IPS DF 6.9 (cell line): Measurements from ENCODE around the gene GAGE10.

Experiments used
- DNase-seq: peaks from one replicate; pipeline ENCODE4 v3.0.0-alpha.2; 2013; ENCODE audit warnings: low read depth, low spot score
- H3K27ac ChIP-seq: one replicate; pipeline ENCODE4 v1.5.1; 2013; ENCODE audit warnings: low read length, control low read depth
- H3K27me3 ChIP-seq: 2 replicates; pipeline ENCODE4 v1.6.1; 2013; ENCODE audit warnings: mild to moderate bottlenecking, low read length; ENCODE audit not compliant: control insufficient read depth, insufficient read depth
- H3K36me3 ChIP-seq: 2 replicates; pipeline ENCODE4 v1.6.1; 2013; ENCODE audit warnings: low read length; ENCODE audit not compliant: control insufficient read depth, insufficient read depth
- H3K4me1 ChIP-seq: 2 replicates; pipeline ENCODE4 v1.6.1; 2013; ENCODE audit warnings: low read length; ENCODE audit not compliant: control insufficient read depth, insufficient read depth
- H3K4me3 ChIP-seq: 2 replicates; pipeline ENCODE4 v1.5.1; 2013; ENCODE audit warnings: mild to moderate bottlenecking, low read length
- H3K9me3 ChIP-seq: 2 replicates; pipeline ENCODE4 v1.6.1; 2013; ENCODE audit warnings: low read length, inconsistent platforms; ENCODE audit not compliant: control insufficient read depth, insufficient read depth
- WGBS: extraction: QIAGEN DNeasy Blood & Tissue Kit; methylation state at CpG from one replicate; pipeline ENCODE4 v1.1.7; 2013; ENCODE audit warnings: mixed read lengths, missing lambda C conversion rate; ENCODE audit not compliant: insufficient read length, insufficient coverage; 5-methylcytosine and 5-hydroxymethylcytosine counted together

Gene GAGE10

DNA sequence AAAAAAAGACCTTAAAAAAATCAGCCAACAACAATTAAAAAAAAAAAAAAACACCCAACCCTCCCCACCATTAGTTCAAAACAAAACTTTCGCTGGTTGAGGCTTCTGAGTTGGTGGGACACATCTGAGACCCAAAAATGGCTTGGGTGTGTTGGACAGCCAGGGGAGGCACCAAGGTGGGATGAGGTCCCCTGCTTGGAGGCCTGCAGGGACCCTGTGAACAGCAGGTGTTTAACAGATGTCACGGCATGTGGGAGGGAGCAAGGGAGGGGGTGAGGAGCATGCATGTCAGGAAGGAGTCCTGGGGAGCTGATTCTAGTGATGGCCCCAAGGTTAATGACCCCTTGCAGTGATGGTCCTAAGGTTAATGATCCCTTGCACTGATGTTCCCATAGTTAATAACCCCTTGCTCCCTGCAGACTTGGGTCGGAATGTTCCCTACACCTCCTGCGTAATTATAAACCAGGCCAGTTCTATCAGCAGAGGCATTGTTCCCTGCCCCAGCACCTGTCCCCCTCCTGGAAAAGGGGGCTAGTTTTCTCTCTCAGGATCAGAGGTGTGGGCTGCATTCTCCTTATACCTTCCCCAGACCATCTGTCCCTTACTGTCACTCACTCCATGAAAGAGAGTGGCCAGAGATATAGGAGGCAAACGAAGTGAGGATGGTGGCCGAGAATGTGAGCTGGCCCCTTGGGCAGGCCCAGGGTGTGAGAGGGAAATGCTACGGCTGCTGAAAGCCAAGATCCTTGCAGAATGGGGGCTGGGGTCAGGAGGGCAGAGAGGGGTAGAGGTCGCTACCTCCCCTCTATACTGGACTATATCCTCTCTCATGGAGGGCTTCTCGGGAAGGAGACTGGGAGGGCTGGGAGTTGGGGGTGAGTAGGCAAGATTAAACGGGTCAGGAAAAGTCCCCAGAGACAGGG is 36.7 kb upstream of the GAGE10 start:
- Histone ChIP-seq H3K9me3 (no peaks in the 10 kb centered on the region), H3K4me1 (peaks cover 2% of the 10 kb centered on the region; the same call in 1 of the 2 replicates), H3K36me3 (no peaks in the 10 kb centered on the region), H3K4me3 (no peak overlapping the region), H3K27me3 (no peaks in the 10 kb centered on the region), H3K27ac (no peak overlapping the region)
- WGBS = no CpG with 5 or more reads among the region's 10 CpGs
- DNase-seq = no peak

DNA sequence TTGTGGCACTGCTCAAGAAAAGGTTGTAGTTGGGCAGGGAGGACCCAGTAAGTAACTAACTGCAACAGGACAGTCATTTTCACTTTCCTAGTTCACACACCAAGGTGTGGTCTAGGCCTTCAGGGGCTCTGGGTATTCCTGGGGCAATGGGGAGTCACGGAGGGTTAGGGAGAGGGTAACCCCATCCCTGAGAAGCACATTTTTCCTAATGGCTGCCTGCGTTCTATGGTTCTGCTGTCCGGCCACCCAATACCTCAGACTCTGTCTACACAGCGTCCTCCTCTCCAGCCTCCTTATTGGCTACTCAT is 34.8 kb upstream of the GAGE10 start:
- Histone ChIP-seq H3K36me3 (no peaks in the 10 kb centered on the region), H3K4me3 (peak overlapping the region; percentile 52; the same call in 1 of the 2 replicates), H3K27me3 (no peaks in the 10 kb centered on the region), H3K27ac (no peak overlapping the region), H3K4me1 (peaks cover 2% of the 10 kb centered on the region; the same call in 1 of the 2 replicates), H3K9me3 (no peaks in the 10 kb centered on the region)
- no peak for DNase-seq
- WGBS = no CpG with 5 or more reads among the region's 4 CpGs

DNA sequence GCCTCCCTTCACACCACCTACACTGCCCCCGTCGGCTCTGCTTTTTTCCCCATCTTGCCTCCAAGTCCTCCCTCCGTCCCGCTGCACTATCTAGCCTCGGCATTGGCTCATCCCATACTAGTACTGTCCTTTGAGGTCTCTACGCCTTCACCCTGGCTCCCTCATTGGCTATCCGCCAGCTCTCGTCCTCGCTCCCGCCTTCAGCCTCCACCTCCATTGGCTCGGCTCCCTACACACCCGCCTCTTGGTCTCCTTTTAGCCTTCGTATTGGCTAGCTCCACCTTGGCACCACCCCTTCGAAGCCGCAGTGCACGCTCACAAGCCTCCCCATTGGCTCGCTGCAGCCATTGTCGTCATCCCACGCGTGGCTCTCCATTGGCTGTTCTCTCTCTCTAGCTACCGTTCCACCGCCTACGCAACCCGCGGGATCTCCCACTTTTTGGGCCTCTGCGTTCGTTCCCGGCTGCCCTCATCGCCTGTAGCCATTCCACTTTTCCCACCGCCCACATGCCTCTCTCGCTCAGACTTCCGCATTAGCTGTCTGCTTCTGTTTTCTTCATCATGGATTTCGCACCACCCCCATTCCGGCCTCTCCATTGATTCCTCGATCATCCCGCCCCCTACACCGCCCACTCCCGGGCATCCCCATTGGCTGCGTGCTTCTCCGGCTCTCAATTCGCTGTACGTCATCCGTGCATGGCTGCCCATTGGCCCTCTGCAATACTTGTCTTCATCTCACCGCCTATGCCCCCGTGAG is 34.3 kb upstream of the GAGE10 start:
- no peaks in the 10 kb centered on the region for H3K27me3 ChIP-seq
- H3K27ac ChIP-seq = no peak overlapping the region
- H3K4me1 ChIP-seq = peaks cover 2% of the 10 kb centered on the region; the same call in 1 of the 2 replicates
- WGBS = no CpG with 5 or more reads among the region's 45 CpGs
- no peaks in the 10 kb centered on the region for H3K36me3 ChIP-seq
- peak overlapping the region; percentile 93; the same call in 1 of the 2 replicates for H3K4me3 ChIP-seq
- no peak for DNase-seq
- H3K9me3 ChIP-seq = no peaks in the 10 kb centered on the region

DNA sequence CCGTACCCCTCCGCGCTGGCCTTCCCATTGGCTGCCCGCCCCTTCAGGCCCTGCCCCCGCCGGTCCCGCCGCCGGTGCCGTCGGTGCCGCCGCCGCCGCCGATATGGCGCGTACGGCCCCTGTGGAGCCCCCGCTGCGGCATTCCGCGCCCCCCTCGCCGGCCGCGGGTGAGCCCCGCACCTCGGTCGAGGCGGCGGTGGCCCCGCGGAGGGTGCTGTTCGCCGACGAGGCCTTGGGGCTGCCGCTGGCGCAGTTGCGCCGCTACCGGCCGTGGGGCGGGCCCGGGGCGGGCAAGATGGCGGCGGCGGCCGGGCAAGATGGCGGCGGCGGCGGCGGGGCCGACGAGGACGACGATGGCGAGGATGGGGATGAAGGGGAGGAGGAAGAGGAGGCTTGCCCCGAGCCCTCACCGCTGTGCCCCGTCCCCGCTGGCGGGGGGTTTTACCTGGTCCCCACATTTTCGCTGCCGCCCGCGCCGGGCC is 33.6 kb upstream of the GAGE10 start, which contains the start of gene PPP1R3F:
Gene PPP1R3F (plus strand): TSS at position 27 of the 482 bp plus-strand sequence. CDS start 77 bp downstream, at position 104.
- H3K27me3 ChIP-seq = no peaks in the 10 kb centered on the region
- no peak within 1 kb of the TSS for H3K27ac ChIP-seq
- no peaks in the 10 kb centered on the region for H3K9me3 ChIP-seq
- DNase-seq = no peak
- no peaks in the 10 kb centered on the region for H3K36me3 ChIP-seq
- peak within 1 kb of the TSS; percentile 93 for H3K4me3 ChIP-seq
- peaks cover 2% of the 10 kb centered on the region; the same call in 1 of the 2 replicates for H3K4me1 ChIP-seq
- WGBS = no CpG with 5 or more reads among the region's 70 CpGs

DNA sequence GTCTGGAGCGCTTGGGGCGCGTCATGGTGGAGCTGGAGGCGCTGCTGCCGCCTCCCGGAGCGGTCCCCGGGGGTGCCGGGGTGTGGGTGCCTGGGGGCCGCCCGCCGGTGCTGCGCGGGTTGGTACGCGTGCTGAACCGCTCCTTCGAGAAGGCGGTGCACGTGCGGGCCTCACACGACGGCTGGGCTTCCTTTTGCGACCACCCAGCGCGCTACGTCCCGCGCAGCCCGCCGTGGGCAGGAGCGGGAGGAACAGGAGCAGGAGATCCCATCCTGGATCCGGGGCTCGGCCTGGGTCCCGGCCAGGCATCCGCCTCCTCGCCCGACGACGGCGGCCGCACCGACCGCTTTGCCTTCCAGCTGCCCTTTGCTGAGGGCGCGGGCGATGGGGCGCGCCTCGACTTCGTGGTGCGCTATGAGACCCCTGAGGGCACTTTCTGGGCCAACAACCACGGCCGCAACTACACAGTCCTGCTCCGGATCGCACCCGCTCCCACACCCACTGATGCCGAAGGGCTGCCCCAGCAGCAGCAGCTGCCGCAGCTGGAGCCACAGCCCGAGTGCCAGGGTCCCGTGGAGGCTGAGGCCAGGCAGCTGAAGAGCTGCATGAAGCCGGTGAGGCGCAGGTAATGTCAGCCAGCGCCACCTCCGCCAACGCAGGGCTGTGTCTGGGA is 33.1 kb upstream of the GAGE10 start:
- Histone ChIP-seq H3K4me1 (peaks cover 2% of the 10 kb centered on the region; the same call in 1 of the 2 replicates), H3K4me3 (peak overlapping the region; percentile 93), H3K27ac (no peak overlapping the region), H3K9me3 (no peaks in the 10 kb centered on the region), H3K27me3 (no peaks in the 10 kb centered on the region), H3K36me3 (no peaks in the 10 kb centered on the region)
- DNase-seq = no peak
- WGBS = no CpG with 5 or more reads among the region's 66 CpGs

DNA sequence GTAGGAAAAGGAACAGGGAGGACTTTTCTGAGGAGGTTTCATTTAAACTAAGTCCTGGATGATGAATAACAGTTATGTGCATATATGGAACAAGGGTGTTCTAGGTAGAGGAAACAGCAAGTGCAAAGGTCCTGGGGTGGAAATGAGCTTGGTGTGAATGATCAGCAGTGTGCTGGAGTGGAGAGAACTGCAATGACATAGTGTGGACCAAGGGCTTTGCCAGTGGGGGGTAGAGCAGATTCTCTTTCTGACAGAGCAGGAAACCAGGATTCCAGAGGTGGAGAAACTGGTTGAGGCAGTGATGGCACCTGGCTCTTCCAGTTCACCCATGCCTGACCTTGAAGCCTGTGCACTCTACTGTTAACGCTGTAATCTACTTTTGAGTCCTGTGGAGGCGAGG is 32.1 kb upstream of the GAGE10 start:
- Histone ChIP-seq H3K4me1 (peaks cover 2% of the 10 kb centered on the region; the same call in 1 of the 2 replicates), H3K9me3 (no peaks in the 10 kb centered on the region), H3K36me3 (no peaks in the 10 kb centered on the region), H3K4me3 (no peak overlapping the region), H3K27me3 (no peaks in the 10 kb centered on the region), H3K27ac (no peak overlapping the region)
- no peak for DNase-seq
- WGBS = no CpG with 5 or more reads among the region's 2 CpGs

DNA sequence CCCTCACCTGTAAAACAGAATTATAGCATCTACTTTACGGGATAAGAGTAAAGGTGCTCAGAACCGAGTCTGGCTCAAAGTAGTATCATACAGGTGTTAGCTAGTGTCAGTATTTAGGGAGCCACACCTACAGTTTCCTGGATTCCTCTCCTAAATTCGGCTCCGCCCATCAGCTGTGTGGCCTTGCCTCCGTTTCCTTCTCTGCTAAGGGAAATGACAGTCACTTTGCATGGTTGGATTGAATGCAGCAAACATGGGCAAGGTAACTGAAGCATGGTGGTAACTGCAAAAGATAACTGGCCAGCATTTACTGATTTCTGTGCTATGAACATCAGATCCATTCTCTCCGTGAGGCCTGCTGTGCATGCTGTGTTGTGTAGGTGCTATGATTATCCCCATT is 31.0 kb upstream of the GAGE10 start:
- Histone ChIP-seq H3K27me3 (no peaks in the 10 kb centered on the region), H3K27ac (no peak overlapping the region), H3K4me1 (peaks cover 2% of the 10 kb centered on the region; the same call in 1 of the 2 replicates), H3K36me3 (no peaks in the 10 kb centered on the region), H3K4me3 (no peak overlapping the region), H3K9me3 (no peaks in the 10 kb centered on the region)
- no CpG with 5 or more reads among the region's 6 CpGs for WGBS
- DNase-seq = no peak

DNA sequence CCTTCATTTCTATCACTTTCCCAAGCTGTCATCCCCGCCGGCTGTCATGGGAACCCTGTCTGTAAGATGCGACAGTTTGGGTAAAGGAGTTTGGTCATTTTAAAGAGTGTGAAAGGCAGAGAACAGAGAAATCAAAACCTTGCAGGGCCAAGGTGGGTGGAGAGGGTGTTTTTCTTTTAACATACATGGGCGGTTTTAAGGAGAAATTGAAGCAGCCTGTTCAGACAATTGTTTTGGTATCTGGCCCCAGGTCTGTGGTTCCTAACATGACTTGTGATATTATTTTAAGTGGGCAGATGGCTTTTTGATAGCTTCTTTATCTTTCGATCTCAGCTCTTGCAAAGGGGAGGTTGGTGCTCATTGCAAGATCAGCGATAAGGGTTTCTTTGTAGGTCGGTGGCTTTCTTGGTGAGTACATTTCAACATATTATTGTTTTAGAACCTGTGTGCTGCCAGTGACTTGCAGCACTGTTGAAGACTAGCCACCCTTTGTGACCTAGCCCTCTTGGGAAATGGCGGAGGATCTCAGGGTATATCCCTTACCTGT is 30.2 kb upstream of the GAGE10 start:
- H3K4me3 ChIP-seq = no peak overlapping the region

DNA sequence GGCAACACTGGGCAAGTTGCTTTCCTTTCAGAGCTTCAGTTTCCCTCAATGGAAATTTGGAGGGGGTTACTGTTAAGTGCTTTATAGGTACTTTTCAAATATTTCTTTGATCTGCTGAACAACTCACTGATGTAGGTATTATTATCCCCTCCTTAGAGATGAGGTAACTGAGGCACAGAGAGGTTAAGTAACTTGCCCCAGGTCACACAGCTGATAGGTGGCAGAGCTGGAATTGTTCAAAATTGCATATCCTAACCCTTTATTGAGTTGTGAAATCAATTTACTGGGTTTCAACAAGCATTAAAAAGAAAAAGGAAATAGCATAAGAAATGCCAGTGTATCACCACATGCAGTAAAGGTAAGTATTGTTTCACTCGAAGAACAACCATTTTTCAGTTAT is 27.2 kb upstream of the GAGE10 start:
- Histone ChIP-seq H3K4me1 (no peaks in the 10 kb centered on the region), H3K27ac (no peak overlapping the region), H3K9me3 (no peaks in the 10 kb centered on the region), H3K4me3 (no peak overlapping the region), H3K36me3 (no peaks in the 10 kb centered on the region), H3K27me3 (no peaks in the 10 kb centered on the region)
- WGBS = no CpG with 5 or more reads among the region's 1 CpG
- DNase-seq = no peak

More for the DNA sequence above, 30.2 kb upstream of the GAGE10 start:
- Histone ChIP-seq H3K4me1 (peaks cover 2% of the 10 kb centered on the region; the same call in 1 of the 2 replicates), H3K9me3 (no peaks in the 10 kb centered on the region), H3K27me3 (no peaks in the 10 kb centered on the region), H3K27ac (no peak overlapping the region), H3K36me3 (no peaks in the 10 kb centered on the region)
- DNase-seq = no peak
- no CpG with 5 or more reads among the region's 8 CpGs for WGBS
